Neural cell (in vitro differentiated cells): ENCODE data around the gene BRI3. TPM values are rescaled to one million over a fixed set of nuclear protein-coding genes. Genes with fewer than 3 reads are reported as not detected.

Source experiments
- H2AFZ ChIP-seq: fragments of 200-600, 300-800 bp; sonication (generic), shearing (Covaris generic); 2 replicates; pipeline ENCODE4 v1.6.0; 2014; ENCODE audit warnings: low read depth, mild to moderate bottlenecking, antibody characterized with exemption, low read length, moderate library complexity
- H3F3A ChIP-seq: fragments of 200-600 bp; shearing (Covaris generic); 2 replicates; pipeline ENCODE4 v1.6.1; 2016; ENCODE audit warnings: mild to moderate bottlenecking, moderate library complexity, mixed read lengths, antibody characterized with exemption, low read length; ENCODE audit not compliant: insufficient read depth, poor library complexity, severe bottlenecking
- H3K27ac ChIP-seq: fragments of 200-600, 300-800 bp; sonication (generic), shearing (Covaris generic); 2 replicates; pipeline ENCODE4 v1.5.1; 2014; ENCODE audit warnings: mild to moderate bottlenecking, low read length, moderate library complexity
- H3K27me3 ChIP-seq: fragments of 300-800, 200-600 bp; sonication (generic), shearing (Covaris generic); 2 replicates; pipeline ENCODE4 v1.6.0; 2014; ENCODE audit warnings: mild to moderate bottlenecking, low read depth, low read length, moderate library complexity; ENCODE audit not compliant: insufficient read depth
- H3K36me3 ChIP-seq: fragments of 300-800, 200-600 bp; sonication (generic), shearing (Covaris generic); 2 replicates; pipeline ENCODE4 v1.5.1; 2014; ENCODE audit warnings: mild to moderate bottlenecking, antibody characterized with exemption, low read length, moderate library complexity; ENCODE audit not compliant: insufficient read depth
- H3K4me2 ChIP-seq: fragments of 300-800, 200-600 bp; sonication (generic), shearing (Covaris generic); 2 replicates; pipeline ENCODE4 v1.6.0; 2014; ENCODE audit warnings: mild to moderate bottlenecking, low read length
- H3K4me3 ChIP-seq: fragments of 300-800, 200-600 bp; sonication (generic), shearing (Covaris generic); 2 replicates; pipeline ENCODE4 v1.5.1; 2014; ENCODE audit warnings: mild to moderate bottlenecking, low read length, moderate library complexity
- H3K79me2 ChIP-seq: fragments of 200-600 bp; shearing (Covaris generic); replicated peaks from 2 replicates; pipeline ENCODE4 v1.6.0; 2014; ENCODE audit warnings: mild to moderate bottlenecking, low read length, moderate library complexity; ENCODE audit not compliant: insufficient read depth
- H3K9ac ChIP-seq: fragments of 300-800, 200-600 bp; sonication (generic), shearing (Covaris generic); 2 replicates; pipeline ENCODE4 v1.6.1; 2016; ENCODE audit warnings: mild to moderate bottlenecking, low read length, mixed read lengths
- H3K9me2 ChIP-seq: fragments of 200-600 bp; shearing (Covaris generic); 2 replicates; pipeline ENCODE4 v1.6.1; 2016; ENCODE audit warnings: mild to moderate bottlenecking, low read length, mixed read lengths; ENCODE audit not compliant: insufficient read depth
- H3K9me3 ChIP-seq: fragments of 200-600, 300-800 bp; sonication (generic), shearing (Covaris generic); 2 replicates; pipeline ENCODE4 v1.6.1; 2016; ENCODE audit warnings: mild to moderate bottlenecking, mixed run types, low read length, moderate library complexity, mixed read lengths
- H4K20me1 ChIP-seq: fragments of 200-600 bp; shearing (Covaris generic); 2 replicates; pipeline ENCODE4 v1.6.1; 2016; ENCODE audit warnings: mild to moderate bottlenecking, mixed run types; ENCODE audit not compliant: insufficient read depth
- EP300 ChIP-seq: fragments of 450-650 bp; conservative IDR thresholded peaks from 2 replicates; pipeline ENCODE4 v1.6.1; 2014; ENCODE audit warnings: antibody characterized with exemption, mild to moderate bottlenecking, moderate library complexity; ENCODE audit not compliant: poor library complexity, severe bottlenecking
- EZH2 ChIP-seq: fragments of 200-600, 300-800 bp; shearing (Covaris generic), sonication (generic); IDR thresholded peaks from 2 replicates; pipeline ENCODE4 v1.6.1; 2014; ENCODE audit warnings: antibody characterized with exemption, low read length, borderline replicate concordance, mild to moderate bottlenecking; ENCODE audit not compliant: insufficient read depth, poor library complexity, severe bottlenecking
- MXI1 ChIP-seq: fragments of 450-650 bp; conservative IDR thresholded peaks from 2 replicates; pipeline ENCODE4 v1.6.1; 2014; ENCODE audit warnings: antibody characterized with exemption, mild to moderate bottlenecking; ENCODE audit not compliant: poor library complexity, severe bottlenecking
- POLR2AphosphoS5 ChIP-seq: IDR thresholded peaks from 2 replicates; pipeline ENCODE4 v1.6.1; 2012
- RAD21 ChIP-seq: fragments of 450-650 bp; conservative IDR thresholded peaks from 2 replicates; pipeline ENCODE4 v1.6.1; 2014; ENCODE audit warnings: antibody characterized with exemption, mild to moderate bottlenecking, moderate library complexity
- SMC3 ChIP-seq: fragments of 450-650 bp; conservative IDR thresholded peaks from 2 replicates; pipeline ENCODE4 v1.6.1; 2014; ENCODE audit warnings: antibody characterized with exemption, mild to moderate bottlenecking, moderate library complexity; ENCODE audit not compliant: poor library complexity
- TAF1 ChIP-seq: IDR thresholded peaks from 2 replicates; pipeline ENCODE4 v1.6.1; 2012; ENCODE audit warnings: low read depth
- polyA plus RNA-seq: library from polyadenylated mRNA; depleted of rRNA; stranded (reverse); fragments of >200 nt; gene quantifications from 2 replicates; pipeline ENCODE4 v1.2.3, GENCODE V29; 2014
- TF ChIP-seq, protein P1 (sequence below): IDR thresholded peaks from 2 replicates; pipeline ENCODE4 v1.6.1; 2012; ENCODE audit warnings: borderline replicate concordance
- TF ChIP-seq, protein P2 (sequence below): fragments of 450-650 bp; IDR thresholded peaks from 2 replicates; pipeline ENCODE4 v1.5.1; 2014; ENCODE audit warnings: antibody characterized with exemption, mild to moderate bottlenecking, moderate library complexity; ENCODE audit not compliant: poor library complexity, severe bottlenecking

BRI3 gene
- polyA plus RNA-seq, 1 donor from 2014 or later, result 55.6 TPM

DNA sequence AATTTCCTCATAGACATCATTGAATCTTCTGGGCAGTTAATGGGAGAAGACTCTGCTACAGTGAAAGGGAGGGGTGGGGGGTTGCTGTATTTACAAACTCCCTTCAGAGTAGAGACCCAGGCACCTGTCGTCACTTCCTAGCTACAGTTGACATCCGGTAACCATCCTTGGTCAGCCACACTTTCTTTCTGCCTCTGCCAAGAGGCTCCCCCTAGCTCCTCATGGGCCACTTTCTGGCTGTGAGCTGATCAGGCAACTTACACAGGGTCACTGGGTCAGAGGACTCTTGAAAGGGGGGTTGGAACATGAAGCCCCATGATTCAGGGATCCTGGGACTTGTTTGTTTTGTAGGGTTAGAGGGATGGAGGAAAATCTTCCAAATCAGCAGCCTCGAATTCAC lies 30.7 kb upstream of the BRI3 start (continued):
- TF ChIP-seq EP300 (no peak), SMC3 (no peak), TAF1 (no peak)

DNA sequence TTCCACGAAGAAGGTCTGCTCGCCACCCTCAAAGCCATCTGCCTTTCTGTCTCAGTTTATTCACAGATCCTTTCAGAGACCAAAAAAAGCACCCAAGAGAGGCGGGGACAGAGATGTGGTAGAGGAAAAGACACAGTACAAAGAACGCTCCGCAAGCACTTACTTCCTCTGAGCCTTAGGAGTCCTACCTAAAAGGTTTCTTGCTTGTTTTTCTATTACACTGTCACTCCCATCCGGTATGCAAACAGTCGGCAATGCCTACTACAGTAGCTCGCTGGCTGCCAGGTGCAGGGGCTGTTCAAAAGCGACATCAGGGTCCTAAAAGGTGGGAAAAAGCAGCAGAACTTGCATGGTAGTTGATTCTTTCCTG lies 30.3 kb upstream of the BRI3 start:
- TF ChIP-seq, protein P1, sequence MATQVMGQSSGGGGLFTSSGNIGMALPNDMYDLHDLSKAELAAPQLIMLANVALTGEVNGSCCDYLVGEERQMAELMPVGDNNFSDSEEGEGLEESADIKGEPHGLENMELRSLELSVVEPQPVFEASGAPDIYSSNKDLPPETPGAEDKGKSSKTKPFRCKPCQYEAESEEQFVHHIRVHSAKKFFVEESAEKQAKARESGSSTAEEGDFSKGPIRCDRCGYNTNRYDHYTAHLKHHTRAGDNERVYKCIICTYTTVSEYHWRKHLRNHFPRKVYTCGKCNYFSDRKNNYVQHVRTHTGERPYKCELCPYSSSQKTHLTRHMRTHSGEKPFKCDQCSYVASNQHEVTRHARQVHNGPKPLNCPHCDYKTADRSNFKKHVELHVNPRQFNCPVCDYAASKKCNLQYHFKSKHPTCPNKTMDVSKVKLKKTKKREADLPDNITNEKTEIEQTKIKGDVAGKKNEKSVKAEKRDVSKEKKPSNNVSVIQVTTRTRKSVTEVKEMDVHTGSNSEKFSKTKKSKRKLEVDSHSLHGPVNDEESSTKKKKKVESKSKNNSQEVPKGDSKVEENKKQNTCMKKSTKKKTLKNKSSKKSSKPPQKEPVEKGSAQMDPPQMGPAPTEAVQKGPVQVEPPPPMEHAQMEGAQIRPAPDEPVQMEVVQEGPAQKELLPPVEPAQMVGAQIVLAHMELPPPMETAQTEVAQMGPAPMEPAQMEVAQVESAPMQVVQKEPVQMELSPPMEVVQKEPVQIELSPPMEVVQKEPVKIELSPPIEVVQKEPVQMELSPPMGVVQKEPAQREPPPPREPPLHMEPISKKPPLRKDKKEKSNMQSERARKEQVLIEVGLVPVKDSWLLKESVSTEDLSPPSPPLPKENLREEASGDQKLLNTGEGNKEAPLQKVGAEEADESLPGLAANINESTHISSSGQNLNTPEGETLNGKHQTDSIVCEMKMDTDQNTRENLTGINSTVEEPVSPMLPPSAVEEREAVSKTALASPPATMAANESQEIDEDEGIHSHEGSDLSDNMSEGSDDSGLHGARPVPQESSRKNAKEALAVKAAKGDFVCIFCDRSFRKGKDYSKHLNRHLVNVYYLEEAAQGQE, result no peak
- TF ChIP-seq EZH2 (no peak), POLR2AphosphoS5 (no peak), SMC3 (no peak), RAD21 (no peak), TAF1 (no peak), MXI1 (no peak)
- H3K9me2 ChIP-seq, result no peaks in the 10 kb centered on the region
- H3K36me3 ChIP-seq, result no peaks in the 10 kb centered on the region
- H4K20me1 ChIP-seq, result no peaks in the 10 kb centered on the region
- H3K9me3 ChIP-seq, result no peaks in the 10 kb centered on the region
- no peaks in the 10 kb centered on the region for H3K27me3 ChIP-seq
- peak overlapping the region; percentile 61 for H3K27ac ChIP-seq
- H2AFZ ChIP-seq, result peak overlapping the region; percentile 91
- H3K4me3 ChIP-seq, result peak overlapping the region; percentile 99
- H3F3A ChIP-seq, result no peaks in the 10 kb centered on the region
- H3K9ac ChIP-seq, result peak overlapping the region; percentile 83
- H3K4me2 ChIP-seq, result peak overlapping the region; percentile 99
- peaks cover 29% of the 10 kb centered on the region for H3K79me2 ChIP-seq

DNA sequence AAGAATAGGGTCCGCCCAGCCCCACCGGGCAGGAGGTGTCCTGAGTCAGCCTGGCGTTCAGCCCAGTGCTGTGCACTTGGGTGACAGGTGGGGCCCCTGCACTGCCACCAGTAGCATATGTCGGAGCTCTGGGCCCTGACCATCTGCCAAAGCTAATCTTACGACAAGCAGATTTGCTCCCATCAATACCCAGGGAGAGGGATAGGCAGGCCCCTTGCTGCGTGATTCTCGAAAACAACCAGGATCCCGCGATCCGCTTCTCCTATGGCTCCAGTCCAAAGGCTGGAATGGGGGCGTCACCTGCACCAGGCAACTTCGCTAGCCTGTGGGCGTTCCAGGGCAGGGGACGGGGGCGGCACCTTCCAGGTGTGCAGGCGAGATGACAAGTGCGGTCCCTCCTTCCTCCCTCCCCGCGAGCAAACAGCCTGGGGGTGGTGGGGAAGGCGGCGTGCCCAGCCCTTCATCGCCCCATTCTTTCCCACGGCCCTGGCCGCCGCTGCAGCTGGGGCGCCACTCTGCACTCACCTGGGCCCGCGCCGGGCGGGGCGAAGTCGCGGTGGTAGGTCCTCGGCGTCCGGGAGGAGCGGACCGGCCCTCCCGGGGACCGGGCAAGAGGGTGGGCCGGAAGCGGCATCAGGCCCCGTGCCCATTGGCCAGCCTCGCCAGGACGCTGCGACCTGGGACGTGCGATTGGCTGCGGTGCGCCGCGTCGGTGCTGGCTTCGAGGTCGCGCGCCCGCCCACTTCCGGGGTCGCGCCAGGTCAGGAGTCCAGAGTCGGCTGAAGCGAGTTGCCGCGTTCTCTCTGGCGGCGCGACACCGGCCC lies 29.7 kb upstream of the BRI3 start, which contains the start of gene TECPR1:
Gene TECPR1, minus strand, starts transcription at position 632 of the 824 bp plus-strand sequence. CDS start 6,086 bp downstream, outside the sequence.
- Histone ChIP-seq H3K9me3 (no peaks in the 10 kb centered on the region), H3K36me3 (no peaks in the 10 kb centered on the region), H3K79me2 (peaks cover 29% of the 10 kb centered on the region), H3K9me2 (no peaks in the 10 kb centered on the region), H4K20me1 (no peaks in the 10 kb centered on the region), H3K27ac (peak within 1 kb of the TSS; percentile 61), H3K4me3 (peak within 1 kb of the TSS; percentile 99), H3K9ac (peak within 1 kb of the TSS; percentile 83), H2AFZ (peak within 1 kb of the TSS; percentile 91), H3K27me3 (no peaks in the 10 kb centered on the region), H3F3A (no peaks in the 10 kb centered on the region), H3K4me2 (peak within 1 kb of the TSS; percentile 99)
- no peak for TF ChIP-seq EP300
- peak; percentile 84 for TF ChIP-seq MXI1
- TF ChIP-seq EZH2, result no peak
- peak; percentile 24 for TF ChIP-seq TAF1
- TF ChIP-seq, protein P2, sequence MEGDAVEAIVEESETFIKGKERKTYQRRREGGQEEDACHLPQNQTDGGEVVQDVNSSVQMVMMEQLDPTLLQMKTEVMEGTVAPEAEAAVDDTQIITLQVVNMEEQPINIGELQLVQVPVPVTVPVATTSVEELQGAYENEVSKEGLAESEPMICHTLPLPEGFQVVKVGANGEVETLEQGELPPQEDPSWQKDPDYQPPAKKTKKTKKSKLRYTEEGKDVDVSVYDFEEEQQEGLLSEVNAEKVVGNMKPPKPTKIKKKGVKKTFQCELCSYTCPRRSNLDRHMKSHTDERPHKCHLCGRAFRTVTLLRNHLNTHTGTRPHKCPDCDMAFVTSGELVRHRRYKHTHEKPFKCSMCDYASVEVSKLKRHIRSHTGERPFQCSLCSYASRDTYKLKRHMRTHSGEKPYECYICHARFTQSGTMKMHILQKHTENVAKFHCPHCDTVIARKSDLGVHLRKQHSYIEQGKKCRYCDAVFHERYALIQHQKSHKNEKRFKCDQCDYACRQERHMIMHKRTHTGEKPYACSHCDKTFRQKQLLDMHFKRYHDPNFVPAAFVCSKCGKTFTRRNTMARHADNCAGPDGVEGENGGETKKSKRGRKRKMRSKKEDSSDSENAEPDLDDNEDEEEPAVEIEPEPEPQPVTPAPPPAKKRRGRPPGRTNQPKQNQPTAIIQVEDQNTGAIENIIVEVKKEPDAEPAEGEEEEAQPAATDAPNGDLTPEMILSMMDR, result peak; percentile 31
- TF ChIP-seq SMC3, result no peak
- no peak for TF ChIP-seq RAD21
- TF ChIP-seq, protein P1, result peak; percentile 14
- TF ChIP-seq POLR2AphosphoS5, result peak; percentile 73
